GM21786 (cell line): ENCODE results near the gene TEX19.
"Not testable (repeated sequence)": the region's sequence is repeated elsewhere in the genome, so short reads cannot be mapped to it uniquely, and the experiment has no call there.

Experiments
- ATAC-seq: cut with Tn5 transposase; IDR thresholded peaks from one replicate; pipeline ENCODE4 v1.9.1; 2021; ENCODE audit not compliant: unreplicated experiment

The TEX19 gene

DNA sequence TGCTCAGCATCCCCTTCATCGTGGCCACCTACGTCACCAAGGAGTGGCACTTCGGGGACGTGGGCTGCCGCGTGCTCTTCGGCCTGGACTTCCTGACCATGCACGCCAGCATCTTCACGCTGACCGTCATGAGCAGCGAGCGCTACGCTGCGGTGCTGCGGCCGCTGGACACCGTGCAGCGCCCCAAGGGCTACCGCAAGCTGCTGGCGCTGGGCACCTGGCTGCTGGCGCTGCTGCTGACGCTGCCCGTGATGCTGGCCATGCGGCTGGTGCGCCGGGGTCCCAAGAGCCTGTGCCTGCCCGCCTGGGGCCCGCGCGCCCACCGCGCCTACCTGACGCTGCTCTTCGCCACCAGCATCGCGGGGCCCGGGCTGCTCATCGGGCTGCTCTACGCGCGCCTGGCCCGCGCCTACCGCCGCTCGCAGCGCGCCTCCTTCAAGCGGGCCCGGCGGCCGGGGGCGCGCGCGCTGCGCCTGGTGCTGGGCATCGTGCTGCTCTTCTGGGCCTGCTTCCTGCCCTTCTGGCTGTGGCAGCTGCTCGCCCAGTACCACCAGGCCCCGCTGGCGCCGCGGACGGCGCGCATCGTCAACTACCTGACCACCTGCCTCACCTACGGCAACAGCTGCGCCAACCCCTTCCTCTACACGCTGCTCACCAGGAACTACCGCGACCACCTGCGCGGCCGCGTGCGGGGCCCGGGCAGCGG, 15.7 kb downstream of the TEX19 start:
- no peak for ATAC-seq

DNA sequence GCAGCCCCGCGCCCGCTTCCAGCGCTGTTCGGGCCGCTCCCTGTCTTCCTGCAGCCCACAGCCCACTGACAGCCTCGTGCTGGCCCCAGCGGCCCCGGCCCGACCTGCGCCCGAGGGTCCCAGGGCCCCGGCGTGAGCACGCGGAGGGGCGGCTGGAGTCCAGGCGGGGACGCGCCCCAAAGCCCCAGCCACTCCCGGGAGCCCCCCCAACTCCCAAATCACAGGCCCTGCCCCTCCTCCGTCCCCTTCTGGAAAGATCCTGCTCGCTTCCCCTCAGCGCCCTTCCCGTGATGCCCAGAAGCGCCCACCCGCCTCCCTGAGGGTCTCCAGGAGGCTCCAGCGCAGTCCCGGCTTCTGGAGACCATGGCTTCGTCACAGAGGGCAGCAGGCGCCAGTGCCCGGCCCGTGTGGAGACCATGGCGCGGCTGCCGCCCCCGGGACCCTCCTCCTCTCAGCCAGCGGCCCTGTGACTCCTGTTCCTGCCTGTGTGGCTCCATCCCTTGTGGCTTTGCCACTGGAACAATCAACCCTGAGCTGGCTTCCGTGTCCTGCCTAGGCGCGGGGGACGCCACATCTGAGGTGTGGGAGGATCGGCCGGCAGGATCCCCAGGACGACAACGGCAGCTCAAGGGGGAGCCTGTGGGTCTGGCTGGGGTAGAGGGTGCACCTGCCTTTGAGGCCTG, 16.5 kb downstream of the TEX19 start:
- ATAC-seq = no peak

DNA sequence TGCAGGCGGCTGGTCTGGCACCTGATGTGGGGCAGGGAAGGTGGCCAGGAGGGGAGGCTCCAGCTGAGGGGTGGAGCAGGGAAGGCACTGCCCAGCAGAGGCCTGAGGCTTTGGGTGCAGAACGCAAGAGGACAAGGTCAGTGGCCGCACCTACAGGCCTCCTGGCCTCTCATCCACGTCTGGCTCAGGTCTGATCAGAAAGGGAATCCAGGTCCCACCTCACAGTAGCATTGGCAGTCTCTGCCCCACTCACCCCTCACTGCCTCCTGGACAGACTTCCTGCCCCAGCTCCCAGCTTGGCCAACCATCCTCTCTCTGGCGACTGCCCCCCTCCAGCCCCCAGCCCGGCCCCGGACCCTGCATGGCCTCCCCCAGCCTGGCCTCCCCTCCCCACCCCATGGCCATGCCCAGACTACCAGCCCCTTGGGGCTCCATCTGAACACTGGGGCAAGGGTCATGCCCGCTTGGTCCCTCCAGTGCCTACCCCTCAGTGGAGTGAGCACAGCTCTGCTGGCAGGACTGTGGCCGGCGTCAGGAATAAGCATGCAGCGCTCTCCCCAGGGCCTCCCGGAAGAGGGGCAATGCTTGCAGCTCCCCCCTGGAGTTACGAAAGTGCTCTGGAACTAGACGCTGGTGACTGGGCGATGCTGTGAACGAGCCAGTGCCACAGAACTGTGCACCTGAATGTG, 17.1 kb downstream of the TEX19 start:
- ATAC-seq = no peak

DNA sequence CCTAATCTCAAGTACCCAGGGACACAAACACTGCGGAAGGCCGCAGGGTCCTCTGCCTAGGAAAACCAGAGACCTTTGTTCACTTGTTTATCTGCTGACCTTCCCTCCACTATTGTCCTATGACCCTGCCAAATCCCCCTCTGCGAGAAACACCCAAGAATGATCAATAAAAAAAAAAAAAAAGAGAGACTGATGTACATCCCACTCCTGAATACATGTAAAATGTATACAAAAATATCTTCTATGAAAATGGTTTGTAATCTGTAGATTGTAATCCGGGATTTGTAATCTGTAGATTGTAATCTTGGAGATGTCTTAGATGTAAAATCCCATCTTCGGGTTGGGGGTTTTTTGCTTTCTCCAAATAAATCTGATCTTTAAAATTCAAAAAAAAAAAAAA, 18.2 kb downstream of the TEX19 start:
- not testable (repeated sequence) for ATAC-seq

DNA sequence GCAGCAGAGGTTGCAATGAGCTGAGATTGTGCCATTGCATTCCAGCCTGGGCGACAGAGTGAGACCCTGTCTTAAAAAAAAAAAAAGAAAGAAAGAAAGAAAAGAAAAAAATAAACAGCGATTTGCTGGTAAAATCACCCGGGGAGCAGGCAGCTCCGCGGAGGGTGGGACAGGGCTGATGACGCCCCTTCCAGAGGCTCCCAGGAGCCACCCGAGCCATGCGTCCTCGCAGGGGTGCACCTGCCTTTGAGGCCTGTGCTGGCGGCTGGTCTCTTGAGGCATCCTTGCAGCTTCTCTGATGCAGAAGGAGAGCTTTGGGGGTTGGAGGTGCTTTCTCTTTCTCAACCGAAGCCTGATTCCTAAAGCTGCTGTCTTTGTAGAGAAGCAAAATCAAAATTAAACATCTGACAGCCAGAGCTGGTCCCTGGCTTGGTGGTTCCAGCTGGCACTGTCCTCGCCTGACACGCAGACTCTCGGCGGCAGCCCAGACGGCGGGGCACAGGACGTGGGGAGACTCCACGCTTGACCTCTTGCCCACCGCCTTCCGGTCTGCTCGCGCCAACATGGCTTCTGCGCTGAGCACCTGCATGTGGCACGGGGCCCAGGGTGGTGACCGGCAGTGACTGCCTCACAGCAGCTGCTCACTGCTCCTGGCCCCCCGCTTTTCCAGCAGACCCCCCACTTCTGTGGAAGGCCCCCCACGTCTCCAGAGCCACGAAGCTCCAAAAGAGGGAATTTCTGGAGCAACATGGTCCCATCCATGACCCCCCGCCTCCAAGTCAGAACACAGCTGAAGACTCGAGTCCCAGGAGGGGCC, 19.1 kb downstream of the TEX19 start:
- ATAC-seq = no peak

DNA sequence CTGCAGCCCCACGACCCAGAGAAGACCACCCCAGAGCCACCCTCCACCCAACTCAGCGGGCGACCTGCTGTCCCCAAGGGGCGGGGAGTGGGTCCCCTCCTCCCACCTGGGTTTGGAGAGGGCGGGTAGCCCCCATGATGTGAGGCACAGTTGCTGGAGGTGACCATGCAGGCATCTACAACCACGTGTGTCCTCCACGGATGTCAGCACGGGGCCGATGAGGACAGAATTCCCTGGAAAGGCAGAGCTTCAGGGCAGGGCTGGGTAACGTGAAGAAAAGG, 19.6 kb downstream of the TEX19 start:
- ATAC-seq = no peak

DNA sequence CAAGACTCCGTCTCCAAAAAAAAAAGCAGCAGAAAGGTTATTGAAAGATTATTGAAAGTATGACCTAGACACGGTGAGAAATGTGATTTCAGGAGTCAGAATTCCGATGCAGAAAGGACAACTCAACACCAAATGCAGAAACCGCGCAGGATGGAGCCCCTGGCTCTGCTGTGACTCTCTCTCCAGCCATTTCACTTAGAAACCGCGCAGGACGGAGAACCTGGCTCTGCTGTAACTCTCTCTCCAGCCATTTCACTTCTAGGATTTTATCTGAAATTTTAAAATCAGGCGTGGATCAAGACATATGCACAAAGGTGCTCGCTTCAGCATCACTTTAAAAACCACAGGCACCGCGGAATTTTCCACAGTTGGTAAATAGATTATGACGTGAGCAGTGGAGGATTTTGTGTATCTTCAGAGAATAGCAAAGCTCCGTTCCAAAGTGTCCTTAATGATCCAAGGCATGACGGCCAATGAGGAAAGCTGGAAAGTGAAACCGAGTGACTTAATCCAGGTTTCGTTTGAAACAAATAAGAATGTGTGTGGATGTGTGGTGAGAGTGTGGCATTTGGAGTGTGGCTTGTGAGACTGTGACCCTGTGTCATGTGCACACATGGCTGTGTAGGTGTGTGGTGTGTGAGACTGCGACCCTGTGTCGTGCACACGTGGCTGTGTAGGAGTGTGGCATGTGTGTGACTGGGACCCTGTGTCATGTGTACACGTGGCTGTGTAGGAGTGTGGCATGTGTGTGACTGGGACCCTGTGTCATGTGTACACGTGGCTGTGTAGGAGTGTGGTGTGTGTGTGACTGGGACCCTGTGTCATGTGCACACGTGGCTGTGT, 22.0 kb downstream of the TEX19 start:
- ATAC-seq = no peak

DNA sequence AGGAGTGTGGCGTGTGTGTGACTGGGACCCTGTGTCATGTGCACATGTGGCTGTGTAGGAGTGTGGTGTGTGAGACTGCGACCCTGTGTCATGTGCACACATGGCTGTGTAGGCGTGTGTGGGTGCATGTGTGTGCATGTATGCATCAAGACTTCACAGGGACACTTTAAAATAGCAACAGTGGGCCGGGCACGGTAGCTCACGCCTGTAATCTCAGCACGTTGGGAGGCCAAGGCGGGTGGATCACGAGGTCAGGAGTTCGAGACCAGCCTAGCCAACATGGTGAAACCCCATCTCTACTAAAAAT, 22.6 kb downstream of the TEX19 start:
- not testable (repeated sequence) for ATAC-seq

DNA sequence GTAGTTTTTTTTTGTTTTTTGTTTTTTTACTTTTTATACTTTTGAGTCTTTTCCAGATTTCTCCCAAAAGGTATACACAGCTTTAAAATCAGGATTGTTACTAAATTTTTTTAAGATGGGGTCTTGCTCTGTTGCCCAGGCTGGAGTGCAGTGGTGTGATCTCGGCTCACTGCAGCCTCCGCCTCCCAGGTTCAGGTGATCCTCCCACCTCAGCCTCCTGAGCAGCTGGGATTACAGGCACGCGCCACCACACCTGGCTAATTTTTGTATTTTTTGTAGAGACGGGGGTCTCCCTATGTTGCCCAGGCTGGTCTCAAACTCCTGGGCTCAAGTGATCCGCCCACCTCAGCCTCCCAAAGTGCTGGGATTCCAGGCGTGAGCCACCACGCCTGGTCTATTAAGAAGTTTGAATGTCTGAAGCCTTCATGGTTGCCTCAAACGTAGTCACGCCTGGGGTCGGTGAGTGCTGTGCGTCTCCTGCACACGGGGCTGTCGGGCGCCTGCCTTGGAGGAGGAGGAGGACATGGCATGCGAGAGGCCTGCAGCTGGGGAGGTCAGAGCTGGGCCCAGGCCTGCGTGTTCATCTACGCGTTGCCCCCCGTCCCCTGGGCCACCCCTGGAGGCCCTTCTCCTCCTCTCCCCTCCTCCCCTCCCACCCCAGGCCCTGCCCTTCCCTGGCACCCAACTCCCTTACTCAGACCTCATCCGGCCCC, 23.3 kb downstream of the TEX19 start:
- not testable (repeated sequence) for ATAC-seq

DNA sequence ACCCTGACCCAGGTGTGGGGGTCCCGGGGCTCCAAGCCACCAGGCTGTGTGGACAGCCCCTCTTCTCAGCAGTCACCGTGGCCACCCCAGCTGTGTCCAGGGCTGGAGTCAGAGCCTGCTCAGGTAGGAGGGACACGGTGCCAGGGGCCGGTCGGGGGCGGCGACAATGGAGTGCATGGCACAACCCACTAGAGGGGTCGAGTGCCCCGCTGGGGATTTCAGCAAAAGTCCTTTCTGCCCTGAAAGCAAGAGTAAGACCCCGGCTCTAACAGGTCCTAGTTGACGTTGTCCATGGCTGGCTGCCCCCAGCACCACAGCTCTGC, 23.8 kb downstream of the TEX19 start:
- ATAC-seq = no peak

DNA sequence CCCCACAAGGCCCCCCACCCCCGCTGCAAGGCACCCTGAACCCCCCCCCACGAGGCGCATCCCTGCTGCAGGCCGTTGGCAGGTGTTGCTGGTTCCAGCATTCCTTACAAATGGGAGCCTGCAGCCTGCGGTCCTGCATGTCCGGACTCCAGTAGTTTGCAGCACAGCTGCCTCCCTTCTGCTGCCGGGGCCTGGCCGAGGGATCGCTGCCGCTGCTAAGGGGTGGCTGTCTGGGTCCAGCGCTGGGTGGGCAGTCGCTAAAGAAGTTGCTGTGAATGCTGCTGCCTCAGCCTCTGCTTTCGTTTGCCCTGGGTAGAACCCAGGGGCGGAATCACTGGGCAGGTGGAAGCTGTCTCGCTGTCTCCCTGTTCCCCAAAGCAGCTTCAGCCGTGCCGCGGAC, 24.4 kb downstream of the TEX19 start:
- no peak for ATAC-seq

DNA sequence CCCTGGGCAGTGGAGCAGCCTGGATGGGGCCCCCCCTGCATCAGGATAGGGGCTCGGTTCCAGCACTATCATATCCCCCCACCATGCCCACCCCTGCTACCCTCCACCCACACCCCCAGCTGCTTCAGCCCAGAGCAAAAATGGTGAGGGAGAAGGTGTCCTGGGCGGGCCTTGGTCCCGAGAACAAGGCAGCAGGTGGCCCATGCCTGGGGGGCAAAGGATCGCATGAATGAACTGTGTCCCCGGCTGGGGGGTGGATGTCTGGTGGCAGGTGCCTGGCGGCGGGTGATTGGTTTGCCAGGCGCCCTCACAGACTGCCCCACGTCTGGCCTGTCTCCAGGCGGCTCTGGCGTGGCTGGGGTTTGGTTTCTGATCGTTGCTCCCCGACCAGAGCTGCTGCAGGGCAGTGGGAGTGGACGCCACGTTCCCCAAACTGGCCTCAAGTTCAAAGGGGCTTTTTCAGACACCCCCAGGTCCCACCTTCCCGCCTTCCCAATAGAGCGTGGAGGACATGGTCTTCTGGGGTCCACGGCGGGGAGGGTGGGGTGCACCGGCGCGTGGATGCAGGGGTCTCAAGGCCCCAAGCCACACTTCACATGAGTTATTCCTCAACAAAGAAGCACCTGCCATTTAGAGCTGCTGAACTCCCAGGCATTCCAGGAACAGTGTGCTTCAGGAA, 25.1 kb downstream of the TEX19 start:
- ATAC-seq = no peak

DNA sequence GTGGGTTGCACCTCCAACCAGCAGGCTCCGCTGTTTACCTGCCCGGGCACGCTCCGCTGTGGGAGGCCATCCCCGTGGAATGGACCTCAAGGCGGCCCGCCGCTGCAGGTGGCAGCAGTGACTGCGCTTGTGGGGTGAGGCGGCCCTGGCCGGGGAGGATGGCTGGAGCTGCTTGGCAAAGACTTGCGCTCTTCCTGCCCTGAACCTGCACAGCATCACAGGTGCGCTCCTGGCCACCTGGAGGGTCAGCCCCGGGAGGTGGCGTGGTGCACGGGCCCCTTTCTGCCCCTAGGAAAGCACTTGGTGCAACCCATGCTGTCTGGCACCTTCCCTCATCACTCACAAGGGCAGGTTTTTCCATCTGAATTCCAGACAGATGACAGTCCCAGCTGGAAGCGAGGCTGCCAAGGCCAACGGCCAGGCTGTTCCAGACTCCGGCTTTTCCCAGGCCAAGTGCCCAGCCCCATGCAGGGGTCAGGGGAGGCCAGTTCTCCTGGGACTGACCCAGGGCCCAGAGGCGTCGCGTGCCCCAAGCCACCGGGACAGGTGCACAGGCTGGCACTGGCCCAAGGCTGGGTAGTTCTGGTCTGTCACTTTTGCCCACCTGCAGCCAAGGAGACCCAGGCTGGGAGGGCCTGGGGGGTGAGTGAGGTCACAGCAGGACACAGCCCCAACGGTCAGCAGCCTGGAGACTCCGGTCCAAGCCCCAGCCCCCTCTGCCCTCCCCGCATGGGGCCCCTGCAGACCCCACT, 25.9 kb downstream of the TEX19 start:
- ATAC-seq = no peak

DNA sequence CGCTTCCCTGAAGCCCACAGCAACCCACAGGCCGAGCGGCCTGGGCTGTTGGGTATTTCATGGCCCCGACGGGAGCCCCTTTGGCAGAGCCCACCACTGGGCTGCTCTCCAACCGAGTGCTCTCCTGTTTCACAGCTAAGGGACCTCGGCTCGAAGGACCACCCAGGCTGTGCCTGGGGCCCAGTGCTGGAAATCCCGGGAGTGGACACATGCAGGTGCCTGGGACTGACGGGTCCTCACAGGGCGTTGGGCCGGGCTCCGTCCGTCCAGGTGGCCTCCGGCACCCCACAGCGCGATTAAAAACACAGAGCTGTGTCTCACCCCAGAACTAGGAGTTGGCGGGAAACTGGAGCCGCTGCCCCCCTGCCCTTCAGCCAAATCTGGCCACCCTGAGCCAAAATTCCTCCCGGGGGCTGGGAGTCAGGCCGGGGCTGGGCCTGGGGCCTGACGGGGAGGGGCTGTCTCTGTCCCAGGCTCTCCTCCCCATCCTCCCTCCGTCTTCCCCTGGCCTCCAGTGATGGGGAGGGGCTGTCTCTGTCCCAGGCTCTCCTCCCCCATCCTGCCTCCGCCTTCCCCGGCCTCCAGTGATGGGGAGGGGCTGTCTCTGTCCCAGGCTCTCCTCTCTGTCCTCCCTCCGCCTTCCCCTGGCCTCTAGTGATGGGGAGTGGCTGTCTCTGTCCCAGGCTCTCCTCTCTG, 26.7 kb downstream of the TEX19 start:
- no peak for ATAC-seq

DNA sequence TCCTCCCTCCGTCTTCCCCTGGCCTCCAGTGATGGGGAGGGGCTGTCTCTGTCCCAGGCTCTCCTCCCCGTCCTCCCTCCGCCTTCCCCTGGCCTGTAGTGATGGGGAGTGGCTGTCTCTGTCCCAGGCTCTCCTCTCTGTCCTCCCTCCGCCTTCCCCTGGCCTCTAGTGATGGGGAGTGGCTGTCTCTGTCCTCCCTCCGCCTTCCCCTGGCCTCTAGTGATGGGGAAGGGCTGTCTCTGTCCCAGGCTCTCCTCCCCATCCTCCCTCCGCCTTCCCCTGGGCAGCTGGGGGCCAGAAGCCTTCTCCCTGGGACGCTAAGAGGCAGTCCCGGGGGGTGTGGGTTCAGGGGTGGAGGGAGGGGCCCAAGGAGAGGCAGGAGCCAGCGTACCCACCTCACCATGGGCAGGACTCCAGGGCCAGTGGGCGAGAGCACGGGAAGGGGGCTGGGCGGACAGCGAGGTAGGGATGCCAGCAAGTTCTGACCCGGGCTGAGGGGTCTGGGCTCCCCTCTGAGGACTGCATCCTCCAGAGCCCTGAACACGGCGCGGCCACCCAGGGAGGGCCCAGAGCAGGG, 27.3 kb downstream of the TEX19 start:
- no peak for ATAC-seq

DNA sequence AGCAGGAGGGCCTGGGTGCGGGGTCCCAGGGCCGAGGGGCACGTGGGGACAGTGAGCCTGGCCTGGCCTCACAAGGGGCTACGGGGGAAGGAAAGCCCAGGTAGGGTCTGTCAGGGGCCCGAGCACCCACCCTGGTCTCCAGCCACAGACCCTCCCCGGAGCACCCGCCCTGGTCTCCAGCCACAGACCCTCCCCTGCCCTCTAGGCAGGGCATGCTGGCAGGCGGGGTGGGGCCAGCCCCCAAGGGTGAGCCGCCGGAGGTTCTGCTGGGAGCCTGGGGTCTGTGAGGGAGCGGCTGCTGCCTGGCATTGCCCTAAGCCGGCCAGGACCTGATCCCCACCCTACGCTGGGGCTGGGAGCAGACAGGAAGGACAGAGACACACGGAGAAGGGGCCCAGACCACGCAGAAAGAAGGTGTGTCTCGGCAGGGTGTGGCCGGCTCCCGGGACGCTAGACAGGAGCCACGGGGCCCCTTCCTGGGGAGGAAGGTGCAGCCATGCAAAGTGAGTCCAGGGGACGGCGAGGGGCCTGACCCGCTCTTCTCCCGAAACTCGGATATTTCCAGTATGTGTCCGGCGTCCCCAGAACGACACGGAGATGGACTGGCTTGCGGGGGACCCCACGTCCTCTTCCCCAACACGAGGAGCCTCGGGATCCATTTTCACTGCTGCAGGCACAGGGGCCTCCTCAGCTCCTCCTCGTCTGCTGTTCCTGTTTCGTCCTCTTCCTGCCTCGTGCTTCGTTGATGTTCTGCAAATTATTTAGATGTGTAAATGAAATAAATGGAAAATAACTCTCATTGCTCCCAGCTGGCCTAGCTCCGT, 28.0 kb downstream of the TEX19 start:
- ATAC-seq = no peak

DNA sequence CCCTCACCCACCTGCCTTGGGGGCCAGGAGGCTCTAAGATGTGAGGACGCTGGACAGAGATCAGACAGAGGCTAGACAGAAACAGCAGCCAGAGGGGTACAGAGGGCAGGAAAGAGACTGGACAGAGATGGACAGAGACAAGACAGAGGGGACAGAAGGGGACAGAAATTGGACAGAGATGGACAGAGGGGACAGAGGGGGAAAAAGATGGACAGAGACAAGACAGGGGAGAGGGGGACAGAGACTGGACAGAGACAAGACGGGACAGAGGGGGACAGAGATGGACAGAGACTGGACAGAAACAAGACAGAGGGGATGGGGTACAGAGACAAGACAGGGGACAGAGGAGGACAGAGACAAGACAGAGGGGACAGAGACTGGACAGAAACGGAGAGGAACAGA, 28.7 kb downstream of the TEX19 start:
- no peak for ATAC-seq
